GM20431 (cell line): Measurements from ENCODE around the gene SURF2.
"Not testable (repeated sequence)": the region's sequence is repeated elsewhere in the genome, so short reads cannot be mapped to it uniquely, and the experiment has no call there.

Experiments
- in situ Hi-C: fragments of 300-500 bp; cut with MseI, MboI; formaldehyde crosslinking; loops from one replicate; pipeline ENCODE4 v1.15.0; 2020; ENCODE audit warnings: low sequenced_read_pairs; ENCODE audit not compliant: unreplicated experiment

Gene SURF2

DNA sequence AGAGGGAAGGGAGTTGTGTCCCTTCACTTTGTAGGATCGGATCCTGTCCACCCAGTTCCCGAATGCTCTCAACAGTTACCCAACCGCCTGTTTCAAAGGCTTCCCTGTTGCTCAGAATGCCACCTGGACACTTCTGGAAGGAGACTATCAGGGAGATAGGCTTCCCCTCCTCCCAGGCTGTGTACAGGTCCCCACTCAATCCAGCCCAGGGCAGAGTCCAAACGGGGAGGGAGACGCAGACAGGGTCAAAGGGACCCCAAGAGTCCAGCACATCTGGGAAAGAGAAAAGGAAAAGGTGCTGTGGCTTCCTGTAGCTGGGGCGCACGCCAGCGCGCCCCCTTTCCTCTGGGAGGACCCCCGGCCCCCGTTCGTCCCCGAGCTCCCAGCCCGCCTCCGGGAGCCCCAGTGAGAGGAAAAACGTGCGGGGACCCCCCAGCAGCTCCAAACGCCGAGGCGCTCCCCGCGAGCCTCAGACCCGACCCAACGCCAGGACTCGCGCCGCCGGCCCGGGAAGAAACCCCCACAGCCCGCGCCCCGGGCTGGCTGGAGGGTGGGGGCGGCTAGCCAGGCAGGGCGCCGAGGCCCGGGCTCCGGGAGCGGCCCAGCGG, 18.9 kb downstream of the SURF2 start:
- in situ Hi-C loops: no loop called here

DNA sequence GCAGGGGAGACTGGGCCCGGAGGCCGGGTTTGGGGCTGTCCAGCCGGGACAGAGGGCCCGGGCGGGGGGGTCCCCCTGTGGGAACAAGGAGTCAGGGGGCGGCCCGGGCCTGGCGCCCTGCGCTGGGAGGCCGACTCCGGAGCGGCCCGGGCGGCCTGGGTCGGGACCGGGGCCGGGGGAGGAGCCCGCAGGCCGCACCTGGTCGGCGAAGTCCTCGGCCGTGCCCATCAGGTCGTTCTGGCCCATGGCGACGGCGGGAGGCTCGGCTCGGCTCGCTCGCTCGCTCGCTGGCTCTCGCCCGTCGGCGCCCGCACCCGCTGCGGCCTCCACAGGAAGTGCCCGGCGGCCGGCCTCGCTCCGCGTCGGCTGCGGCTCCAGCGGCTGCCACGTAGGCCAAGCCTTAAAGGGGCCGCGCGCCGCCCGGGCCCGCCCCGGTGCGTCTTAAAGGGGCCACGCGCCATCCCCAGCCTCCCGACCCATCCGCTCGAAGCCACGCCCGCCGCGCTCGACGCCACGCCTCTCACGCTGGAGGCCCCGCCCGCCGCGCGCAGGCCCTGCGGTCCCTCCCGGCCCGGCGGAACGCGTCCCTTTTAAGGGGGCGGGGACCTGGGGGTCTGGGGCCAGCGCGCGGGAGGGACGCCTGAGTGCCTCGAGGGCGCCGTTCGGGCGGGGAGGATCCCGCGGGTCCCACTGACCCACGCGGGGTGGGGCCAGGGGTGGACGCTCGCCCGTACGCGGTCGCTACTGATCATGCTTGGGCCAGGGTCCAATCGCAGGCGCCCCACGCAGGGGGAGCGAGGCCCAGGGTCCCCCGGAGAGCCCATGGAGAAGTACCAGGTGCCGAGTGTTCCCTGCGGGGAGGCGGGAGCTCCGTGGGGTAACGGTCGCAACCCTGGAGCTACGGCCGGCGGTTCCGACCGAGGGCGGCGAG, 19.6 kb downstream of the SURF2 start, which contains the start of the genes STKLD1 and SURF4:
Gene STKLD1, plus strand, starts transcription at position 643 of the 931 bp plus-strand sequence. Its CDS starts 108 bp downstream, at position 751.
Gene SURF4, minus strand, starts transcription at position 337 of the 931 bp plus-strand sequence. Its CDS starts 91 bp downstream, at position 246.
- in situ Hi-C loops: no loop called here

DNA sequence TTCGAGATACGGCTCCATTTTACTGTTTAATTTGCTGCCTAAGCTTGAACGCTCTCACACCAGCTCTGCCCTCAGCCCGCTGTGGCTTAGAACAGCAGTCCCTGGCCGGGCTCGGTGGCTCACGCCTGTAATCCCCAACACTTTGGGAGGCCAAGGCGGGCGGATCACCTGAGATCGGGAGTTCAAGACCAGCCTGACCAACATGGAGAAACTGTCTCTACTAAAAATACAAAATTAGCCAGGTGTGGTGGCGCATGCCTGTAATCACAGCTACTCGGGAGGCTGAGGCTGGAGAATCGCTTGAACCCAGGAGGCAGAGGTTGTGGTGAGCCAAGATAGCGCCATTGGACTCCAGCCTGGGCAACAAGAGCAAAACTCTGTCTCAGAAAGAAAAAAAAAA, 20.9 kb downstream of the SURF2 start:
- in situ Hi-C loops: not testable (repeated sequence)

DNA sequence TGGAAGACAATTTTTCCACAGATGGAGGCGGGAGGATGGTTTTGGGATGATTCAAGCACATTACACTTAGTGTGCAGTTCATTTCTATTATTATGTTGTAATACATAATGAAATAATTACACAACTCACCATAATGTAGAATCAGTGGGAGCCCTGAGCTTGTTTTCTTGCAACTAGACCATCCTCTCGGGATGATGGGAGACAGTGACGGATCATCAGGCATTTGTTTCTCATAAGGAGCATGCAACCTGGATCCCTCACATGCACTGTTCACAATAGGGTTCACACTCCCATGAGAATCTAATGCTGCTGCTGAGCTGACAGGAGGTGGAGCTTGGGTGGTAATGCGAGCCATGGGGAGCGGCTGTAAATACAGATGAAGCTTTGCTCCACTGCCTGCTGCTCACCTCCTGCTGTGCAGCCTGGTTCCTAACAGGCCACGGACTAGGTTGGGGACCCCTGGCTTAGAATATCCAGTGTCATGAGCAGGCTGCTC, 21.4 kb downstream of the SURF2 start:
- in situ Hi-C loops: no loop called here

GRCh38 chr9:133378408-133378962, 22.1 kb downstream of the SURF2 start:
- in situ Hi-C loops: no loop called here

DNA sequence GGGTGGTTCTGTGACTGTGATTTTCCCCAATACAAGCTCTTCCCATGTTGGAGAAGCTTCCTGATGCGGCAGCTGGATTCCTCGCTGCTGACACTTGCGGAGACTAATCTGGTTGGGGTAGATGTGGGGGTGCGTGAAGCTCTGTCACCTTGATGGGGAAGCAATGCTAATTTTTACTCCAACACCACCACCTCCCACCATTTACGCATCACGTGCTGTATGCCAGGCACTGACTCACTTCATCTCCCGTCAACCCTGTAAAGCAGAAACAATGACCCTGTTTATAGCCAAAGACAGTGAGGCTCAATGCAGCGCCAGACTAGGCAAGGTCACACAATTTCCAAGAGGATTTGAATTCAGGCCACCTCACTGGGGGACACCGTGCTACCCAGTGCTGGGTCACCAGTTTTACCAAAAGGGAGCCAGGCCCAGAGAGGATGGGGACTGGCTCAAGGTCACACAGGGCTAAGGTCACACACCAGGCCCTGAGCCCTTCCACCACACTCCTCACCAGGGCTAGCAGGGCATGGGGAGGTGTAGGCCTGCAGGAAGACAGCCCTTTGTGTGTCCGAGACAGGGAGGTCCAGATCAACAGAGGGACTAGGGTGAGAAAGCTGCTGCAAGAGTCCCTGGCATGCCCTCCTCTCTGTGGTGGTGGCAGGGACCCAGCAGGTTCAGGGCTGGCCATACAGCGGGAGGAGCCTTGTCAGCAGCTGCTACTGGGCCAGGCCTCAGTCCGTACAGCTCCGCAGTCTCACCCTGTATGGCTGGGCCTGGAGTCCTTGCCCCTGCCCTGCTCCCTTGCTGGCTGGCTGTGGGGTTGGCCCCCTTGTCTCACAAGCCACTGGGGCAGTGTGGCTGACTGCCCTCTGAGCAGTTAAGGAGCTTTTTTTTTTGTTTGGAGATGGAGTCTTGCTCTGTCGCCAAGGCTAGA, 23.1 kb downstream of the SURF2 start:
- in situ Hi-C loops: no loop called here

- in situ Hi-C loops: no loop called here
These were observed 24.4 kb downstream of the SURF2 start for GRCh38 chr9:133380734-133381133.

DNA sequence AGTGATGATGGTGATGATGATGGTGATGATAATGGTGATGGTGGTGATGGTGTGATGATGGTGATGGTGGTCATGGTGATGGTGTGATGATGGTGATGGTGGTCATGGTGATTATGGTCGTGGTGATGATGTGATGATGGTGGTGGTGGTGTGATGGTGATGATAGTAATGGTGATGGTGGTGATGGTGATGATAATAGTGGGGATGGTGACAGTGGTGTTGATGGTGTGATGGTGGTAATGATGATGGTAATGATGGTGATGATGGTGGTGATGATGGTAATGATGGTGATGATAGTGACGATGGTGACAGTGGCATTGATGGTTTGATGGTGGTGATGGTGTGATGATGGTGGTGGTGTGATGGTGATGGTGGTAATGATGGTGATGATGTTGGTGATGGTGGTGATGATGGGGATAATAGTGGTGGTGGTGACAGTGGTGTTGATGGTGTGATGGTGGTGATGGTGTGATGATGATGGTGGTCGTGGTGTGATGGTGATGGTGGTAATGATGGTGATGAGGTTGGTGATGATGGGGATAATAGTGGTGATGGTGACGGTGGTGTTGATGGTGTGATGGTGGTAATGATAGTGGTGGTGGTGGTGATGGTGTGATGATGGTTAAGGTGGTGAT, 26.3 kb downstream of the SURF2 start:
- in situ Hi-C loops: no loop called here

DNA sequence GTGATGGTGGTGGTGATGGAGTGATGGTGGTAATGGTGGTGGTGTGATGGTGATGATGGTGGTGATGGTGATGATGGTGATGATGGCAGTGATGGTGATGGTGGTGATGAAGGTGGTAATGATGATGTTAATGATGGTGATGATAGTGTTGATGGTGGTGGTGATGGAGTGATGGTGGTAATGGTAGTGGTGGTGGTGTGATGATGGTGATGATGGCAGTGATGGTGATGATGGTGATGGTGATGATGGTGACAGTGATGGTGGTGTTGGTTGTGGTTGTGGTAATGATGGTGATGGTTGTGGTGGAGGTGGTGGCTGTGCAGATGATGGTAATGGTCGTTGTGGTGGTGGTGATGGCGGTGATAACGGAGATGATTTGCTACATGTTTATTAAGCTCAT, 27.1 kb downstream of the SURF2 start:
- in situ Hi-C loops: no loop called here

- in situ Hi-C loops: no loop called here
These were observed 28.5 kb downstream of the SURF2 start for GRCh38 chr9:133384736-133385321.

DNA sequence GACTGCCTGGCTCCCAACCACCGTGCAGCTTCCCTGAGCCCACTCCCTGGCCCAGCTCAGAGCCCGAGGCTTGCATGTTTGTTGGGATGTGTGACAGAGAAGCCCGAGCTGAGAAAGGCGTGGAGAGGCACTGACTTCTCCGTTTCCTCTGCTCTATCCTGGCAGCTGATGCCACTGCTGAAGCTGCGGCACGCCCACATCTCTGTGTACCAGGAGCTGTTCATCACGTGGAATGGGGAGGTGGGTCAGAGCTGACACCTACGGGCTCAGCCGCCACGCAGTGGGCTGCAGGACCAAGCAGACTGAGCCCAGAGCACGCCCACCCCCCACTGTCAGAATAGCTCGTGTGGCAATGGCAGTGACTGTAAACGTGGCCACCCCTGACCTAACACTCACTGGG, 29.1 kb downstream of the SURF2 start:
- in situ Hi-C loops: no loop called here

DNA sequence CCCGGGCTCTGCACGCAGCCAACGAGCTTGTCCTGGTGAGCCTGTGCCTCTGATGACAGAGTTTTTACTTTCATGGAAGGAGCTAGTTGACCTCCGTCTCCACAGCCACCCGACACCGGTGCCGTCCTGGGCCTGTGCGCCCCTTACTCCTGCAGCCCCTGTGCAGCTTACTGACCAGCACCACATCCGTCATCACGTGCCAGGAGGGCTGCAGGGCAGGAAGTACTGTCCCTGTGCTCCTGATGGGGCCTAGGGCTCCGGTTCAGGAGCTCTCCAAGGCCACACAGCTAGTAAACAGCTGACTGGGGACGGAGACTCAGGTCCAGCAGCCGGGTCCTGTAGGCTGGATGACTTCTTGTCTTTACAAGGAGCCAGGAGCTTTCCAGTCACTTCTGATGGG, 30.0 kb downstream of the SURF2 start:
- in situ Hi-C loops: no loop called here

DNA sequence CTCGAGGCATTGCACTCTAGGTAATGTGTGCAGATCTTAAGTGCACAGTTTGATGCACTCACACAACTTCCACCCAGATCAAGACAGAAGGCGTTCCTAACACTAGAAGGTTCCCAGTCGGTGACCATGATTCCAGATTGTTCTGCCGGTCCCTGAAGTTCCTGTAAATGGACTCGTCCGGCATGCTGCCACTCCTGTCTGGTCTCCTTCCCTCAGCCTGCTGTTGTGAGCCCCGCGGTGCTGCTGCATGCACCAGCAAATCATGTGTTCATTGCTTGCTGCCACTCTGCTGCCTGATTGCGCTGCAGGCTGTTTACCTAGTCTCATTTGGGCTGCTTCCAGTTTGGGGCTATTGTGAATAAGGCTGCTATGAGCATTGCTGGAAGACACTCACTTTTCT, 31.3 kb downstream of the SURF2 start:
- in situ Hi-C loops: no loop called here

GRCh38 chr9:133389025-133389557, 32.7 kb downstream of the SURF2 start:
- in situ Hi-C loops: no loop called here

GRCh38 chr9:133389562-133389961, 33.2 kb downstream of the SURF2 start:
- in situ Hi-C loops: no loop called here

DNA sequence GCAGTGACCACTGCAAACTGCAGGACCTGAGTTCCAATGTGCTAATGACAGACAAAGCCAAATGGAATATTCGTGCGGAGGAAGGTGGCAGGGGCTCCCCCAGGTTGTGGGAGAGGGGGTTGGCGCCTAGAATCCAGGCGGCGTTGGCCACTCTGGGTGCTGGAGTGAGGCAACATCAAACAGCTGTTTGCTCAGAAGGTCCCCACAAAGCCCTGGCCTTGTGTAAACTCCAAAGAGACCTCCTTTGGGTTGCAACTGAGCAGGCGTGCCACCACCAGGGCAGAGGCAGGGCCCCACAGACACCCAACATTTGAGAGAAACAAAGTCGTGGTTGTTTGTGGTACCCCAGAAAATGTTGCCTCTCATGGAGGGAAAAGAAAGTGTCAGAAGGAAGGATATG, 34.4 kb downstream of the SURF2 start:
- in situ Hi-C loops: no loop called here

- in situ Hi-C loops: not testable (repeated sequence)
These were observed 35.1 kb downstream of the SURF2 start for GRCh38 chr9:133391449-133391848.

DNA sequence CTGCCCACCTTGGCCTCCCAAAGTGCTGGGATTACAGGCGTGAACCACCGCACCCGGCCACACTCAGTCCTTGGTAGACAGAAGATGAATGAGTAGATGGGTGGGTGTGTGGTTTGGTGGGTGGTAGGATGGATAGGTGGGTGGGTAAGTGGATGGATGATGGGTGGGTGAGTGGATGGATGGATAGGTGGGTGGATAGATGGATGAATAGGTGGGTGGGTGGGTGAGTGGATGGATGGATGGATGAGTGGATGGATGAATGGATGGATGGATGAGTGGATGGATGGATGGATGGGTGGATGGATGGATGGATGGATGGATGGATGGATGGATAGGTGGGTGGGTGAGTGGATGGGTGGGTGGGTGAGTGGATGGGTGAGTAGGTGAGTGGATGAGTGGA, 36.0 kb downstream of the SURF2 start:
- in situ Hi-C loops: not testable (repeated sequence)

GRCh38 chr9:133393399-133393798, 37.0 kb downstream of the SURF2 start:
- in situ Hi-C loops: no loop called here
